ENCODE measurements around the gene TM9SF3. TPM values are rescaled to one million over a fixed set of nuclear protein-coding genes. Genes with fewer than 3 reads are reported as not detected.

TM9SF3 gene
- 163 TPM for total RNA-seq

GRCh38 chr10:96586419-96587263 is at the start of gene TM9SF3:
Gene TM9SF3 (minus strand): TSS chr10:96587012. CDS start chr10:96586835, 177 bp downstream.
- peak; percentile 94 for DNase-seq (ENCODE audit: low spot score)

- DNase-seq (ENCODE audit: low spot score) = no peak
These were observed 49.7 kb upstream of the TM9SF3 start for GRCh38 chr10:96636551-96636950.

GRCh38 chr10:96632974-96633710 is 46.3 kb upstream of the TM9SF3 start:
- DNase-seq (ENCODE audit: low spot score) = peak; percentile 50

- DNase-seq (ENCODE audit: low spot score) = no peak
These were observed 40.5 kb upstream of the TM9SF3 start for GRCh38 chr10:96627292-96627691.

GRCh38 chr10:96626795-96627194 is 40.0 kb upstream of the TM9SF3 start:
- no peak for DNase-seq (ENCODE audit: low spot score)

GRCh38 chr10:96625173-96625572 is 38.4 kb upstream of the TM9SF3 start:
- no peak for DNase-seq (ENCODE audit: low spot score)

GRCh38 chr10:96622013-96622787 is 35.4 kb upstream of the TM9SF3 start:
- DNase-seq (ENCODE audit: low spot score) = no peak

GRCh38 chr10:96619796-96620773 is 33.3 kb upstream of the TM9SF3 start:
- no peak for DNase-seq (ENCODE audit: low spot score)

GRCh38 chr10:96619120-96619519 is 32.3 kb upstream of the TM9SF3 start:
- DNase-seq (ENCODE audit: low spot score) = no peak

- DNase-seq (ENCODE audit: low spot score) = no peak
These were observed 31.8 kb upstream of the TM9SF3 start for GRCh38 chr10:96618653-96619052.

- DNase-seq (ENCODE audit: low spot score) = no peak
These were observed 30.1 kb upstream of the TM9SF3 start for GRCh38 chr10:96616961-96617360.

GRCh38 chr10:96614515-96614914 is 27.7 kb upstream of the TM9SF3 start:
- no peak for DNase-seq (ENCODE audit: low spot score)

- no peak for DNase-seq (ENCODE audit: low spot score)
These were observed 26.8 kb upstream of the TM9SF3 start for GRCh38 chr10:96613576-96613975.

GRCh38 chr10:96612055-96612830 is 25.4 kb upstream of the TM9SF3 start:
- DNase-seq (ENCODE audit: low spot score) = no peak

- no peak for DNase-seq (ENCODE audit: low spot score)
These were observed 24.0 kb upstream of the TM9SF3 start for GRCh38 chr10:96610817-96611216.

- no peak for DNase-seq (ENCODE audit: low spot score)
These were observed 22.7 kb upstream of the TM9SF3 start for GRCh38 chr10:96609510-96609909.

- no peak for DNase-seq (ENCODE audit: low spot score)
These were observed 22.0 kb upstream of the TM9SF3 start for GRCh38 chr10:96608805-96609204.

- DNase-seq (ENCODE audit: low spot score) = no peak
These were observed 21.4 kb upstream of the TM9SF3 start for GRCh38 chr10:96608262-96608661.

GRCh38 chr10:96606946-96607345 is 20.1 kb upstream of the TM9SF3 start:
- DNase-seq (ENCODE audit: low spot score) = no peak

GRCh38 chr10:96606216-96606615 is 19.4 kb upstream of the TM9SF3 start:
- no peak for DNase-seq (ENCODE audit: low spot score)
